Measurements from ENCODE around the gene CLHC1. TPM values are rescaled to one million over a fixed set of nuclear protein-coding genes. Genes with fewer than 3 reads are reported as not detected.
A peak's percentile ranks its signal among the peaks of the same experiment; 100 is the strongest.
"Not testable (repeated sequence)": the region's sequence is repeated elsewhere in the genome, so short reads cannot be mapped to it uniquely, and the experiment has no call there.

Gene CLHC1
- total and polyA plus RNA-seq, 2 experiments from 2014 or later, result 1.3 to 5.6 TPM

DNA sequence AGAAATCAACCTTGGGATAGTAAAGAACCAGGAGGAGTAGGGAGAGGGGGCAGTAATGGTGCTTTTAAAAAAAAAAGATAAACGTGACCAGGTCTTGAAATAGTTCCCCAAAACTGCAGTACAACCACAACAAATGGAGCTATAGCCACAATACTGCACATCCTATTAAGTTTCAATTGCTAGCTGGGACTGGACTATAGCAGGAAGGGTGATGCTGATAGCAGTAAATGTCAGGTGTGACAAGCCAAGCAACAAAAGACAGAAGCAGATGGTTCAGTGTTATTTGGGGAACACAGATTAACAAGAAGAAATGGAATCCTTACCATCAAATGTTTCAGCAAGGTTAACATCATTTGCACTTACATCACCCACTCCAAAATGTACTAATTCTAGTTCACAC lies 10.5 kb upstream of the CLHC1 start:
- TF ChIP-seq EZH2 (IDR thresholded peaks at IDR 0.05; ENCODE audit: insufficient read depth, poor library complexity, severe bottlenecking), result no peak
- in situ Hi-C loops (cut with MboI), result no loop called here
- no peak overlapping the region for H3K27ac ChIP-seq
- no peaks in the 10 kb centered on the region for H3K27me3 ChIP-seq (replicated peaks; ENCODE audit: insufficient read depth)
- no peak for DNase-seq
- no peaks in the 10 kb centered on the region for H4K20me1 ChIP-seq (ENCODE audit: insufficient read depth)
- no peak overlapping the region for H3K4me3 ChIP-seq
- no peaks in the 10 kb centered on the region for H3K9me3 ChIP-seq (ENCODE audit: low read depth)
- no peaks in the 10 kb centered on the region for H3K9me2 ChIP-seq (ENCODE audit: insufficient read depth)
- no peaks in the 10 kb centered on the region for H3K79me2 ChIP-seq (ENCODE audit: insufficient read depth)
- no peak overlapping the region for H3K9ac ChIP-seq
- WGBS, 2 experiments (ENCODE audit: low coverage in 1 of 2, low lambda C conversion rate in 2 of 2, missing lambda C conversion rate in 2 of 2), result 80 to 87% methylated on average over 1 of the region's 1 CpG
- H3F3A ChIP-seq (ENCODE audit: insufficient read depth), result peaks cover 30% of the 10 kb centered on the region
- no peaks in the 10 kb centered on the region for H3K4me1 ChIP-seq (ENCODE audit: insufficient read depth)
- H3K36me3 ChIP-seq (ENCODE audit: low read depth), result peaks cover 24% of the 10 kb centered on the region
- no peak overlapping the region for H2AFZ ChIP-seq
- H3K4me2 ChIP-seq (ENCODE audit: unreplicated experiment), result no peak overlapping the region

DNA sequence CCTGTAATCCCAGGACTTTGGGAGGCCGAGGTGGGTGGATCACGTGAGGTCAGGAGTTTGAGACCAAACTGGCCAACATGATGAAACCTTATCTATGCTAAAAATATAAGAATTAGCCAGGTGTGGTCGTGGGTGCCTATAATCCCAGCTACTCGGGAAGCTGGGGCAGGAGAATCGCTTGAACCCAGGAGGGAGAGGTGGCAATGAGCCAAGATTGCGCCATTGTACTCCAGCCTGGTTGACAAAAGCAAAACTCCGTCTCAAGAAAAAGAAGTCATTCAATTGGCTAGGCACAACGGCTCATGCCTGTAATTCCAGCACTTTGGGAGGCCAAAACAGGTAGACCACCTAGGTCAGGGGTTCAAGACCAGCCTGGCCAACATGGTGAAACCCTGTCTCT lies 9.5 kb upstream of the CLHC1 start:
- peaks cover 23% of the 10 kb centered on the region for H3K36me3 ChIP-seq (ENCODE audit: low read depth)
- H3K4me2 ChIP-seq (ENCODE audit: unreplicated experiment); H3K9me3 ChIP-seq (ENCODE audit: low read depth); H3K27ac ChIP-seq; H3K4me3 ChIP-seq; in situ Hi-C loops (cut with MboI); DNase-seq; H4K20me1 ChIP-seq (ENCODE audit: insufficient read depth); H2AFZ ChIP-seq; H3K79me2 ChIP-seq (ENCODE audit: insufficient read depth); H3K27me3 ChIP-seq (replicated peaks; ENCODE audit: insufficient read depth); H3K9me2 ChIP-seq (ENCODE audit: insufficient read depth); H3K9ac ChIP-seq; H3K4me1 ChIP-seq (ENCODE audit: insufficient read depth): not testable (repeated sequence)
- 87 to 90% methylated on average over 8 of the region's 8 CpGs for WGBS, 2 experiments (ENCODE audit: low coverage in 1 of 2, low lambda C conversion rate in 2 of 2, missing lambda C conversion rate in 2 of 2)
- H3F3A ChIP-seq (ENCODE audit: insufficient read depth), result peaks cover 41% of the 10 kb centered on the region

DNA sequence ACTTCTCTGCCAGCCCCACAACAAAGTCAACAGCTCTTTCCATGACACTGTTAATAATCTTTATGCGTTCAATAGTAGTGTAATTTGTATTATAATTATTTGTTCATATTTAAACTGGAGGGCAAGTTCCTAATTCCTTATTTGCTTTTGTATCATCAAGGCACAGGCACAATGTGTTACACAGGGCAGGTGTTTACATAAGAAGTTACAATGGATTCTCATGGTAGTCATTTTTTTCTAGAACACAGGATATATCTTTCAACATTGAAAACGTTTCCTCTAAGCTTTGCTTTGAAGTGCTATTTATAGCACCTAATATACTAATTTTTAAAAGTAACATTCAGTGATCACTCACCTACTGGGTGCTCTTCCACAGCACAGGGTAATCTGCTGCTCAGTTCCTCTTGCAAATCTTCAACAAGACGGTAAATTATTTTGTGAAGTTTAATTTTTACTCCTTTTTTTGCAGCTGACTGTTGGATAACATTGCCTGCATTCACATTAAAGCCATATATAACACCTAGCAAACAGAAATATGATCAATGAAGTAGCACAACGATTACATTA lies 7.6 kb upstream of the CLHC1 start:
- no peak overlapping the region for H3K27ac ChIP-seq
- in situ Hi-C loops (cut with MboI), result no loop called here
- no peak overlapping the region for H3K4me2 ChIP-seq (ENCODE audit: unreplicated experiment)
- H3K27me3 ChIP-seq (replicated peaks; ENCODE audit: insufficient read depth), result no peaks in the 10 kb centered on the region
- no peak overlapping the region for H2AFZ ChIP-seq
- no peaks in the 10 kb centered on the region for H4K20me1 ChIP-seq (ENCODE audit: insufficient read depth)
- H3K9me3 ChIP-seq (ENCODE audit: low read depth), result no peaks in the 10 kb centered on the region
- H3K36me3 ChIP-seq (ENCODE audit: low read depth), result peaks cover 33% of the 10 kb centered on the region
- DNase-seq, result no peak
- 71 to 76% methylated on average over 4 of the region's 4 CpGs for WGBS, 2 experiments (ENCODE audit: low coverage in 1 of 2, low lambda C conversion rate in 2 of 2, missing lambda C conversion rate in 2 of 2)
- H3K9ac ChIP-seq, result no peak overlapping the region
- no peaks in the 10 kb centered on the region for H3K9me2 ChIP-seq (ENCODE audit: insufficient read depth)
- TF ChIP-seq EZH2 (IDR thresholded peaks at IDR 0.05; ENCODE audit: insufficient read depth, poor library complexity, severe bottlenecking) (no peak), EZH2phosphoT487 (IDR thresholded peaks at IDR 0.05; ENCODE audit: insufficient read depth, low read depth) (no peak)
- H3K4me1 ChIP-seq (ENCODE audit: insufficient read depth), result peaks cover 5% of the 10 kb centered on the region
- peaks cover 17% of the 10 kb centered on the region for H3K79me2 ChIP-seq (ENCODE audit: insufficient read depth)
- peaks cover 58% of the 10 kb centered on the region for H3F3A ChIP-seq (ENCODE audit: insufficient read depth)
- no peak overlapping the region for H3K4me3 ChIP-seq

DNA sequence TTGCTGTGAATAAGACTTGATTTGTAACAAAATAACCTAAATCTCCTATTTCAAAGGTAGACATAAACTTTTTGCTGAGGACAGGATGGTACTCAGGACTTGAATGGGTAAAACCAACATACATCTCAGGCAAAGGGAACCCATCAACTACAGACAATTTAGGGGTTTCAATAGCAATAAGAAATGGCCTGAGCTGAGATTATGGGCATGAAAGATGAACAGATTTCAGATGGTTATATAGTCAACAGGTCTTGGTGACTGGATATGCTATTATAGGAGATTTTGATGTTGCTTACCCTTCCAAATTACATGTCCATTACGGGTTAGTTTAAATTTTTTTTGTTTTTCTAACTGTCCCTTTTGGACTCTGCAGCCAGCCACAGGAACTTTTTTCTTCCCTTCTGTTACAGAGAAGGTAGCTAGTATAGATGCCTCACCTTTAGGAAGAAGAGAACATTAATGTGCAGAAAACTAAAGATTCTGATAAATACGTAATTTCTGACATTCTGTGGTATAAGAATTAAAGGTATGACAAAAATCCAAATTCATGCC lies 5.0 kb upstream of the CLHC1 start:
- TF ChIP-seq EZH2 (IDR thresholded peaks at IDR 0.05; ENCODE audit: insufficient read depth, poor library complexity, severe bottlenecking) (no peak), EZH2phosphoT487 (IDR thresholded peaks at IDR 0.05; ENCODE audit: insufficient read depth, low read depth) (no peak)
- no peak overlapping the region for H3K9ac ChIP-seq
- H3K36me3 ChIP-seq (ENCODE audit: low read depth), result peaks cover 37% of the 10 kb centered on the region

More for the DNA sequence above, 5.0 kb upstream of the CLHC1 start:
- Histone ChIP-seq H3K4me3 (no peak overlapping the region), H3K27me3 (replicated peaks; ENCODE audit: insufficient read depth) (no peaks in the 10 kb centered on the region), H3K9me2 (ENCODE audit: insufficient read depth) (no peaks in the 10 kb centered on the region), H3K9me3 (ENCODE audit: low read depth) (no peaks in the 10 kb centered on the region), H3K79me2 (ENCODE audit: insufficient read depth) (peaks cover 40% of the 10 kb centered on the region), H2AFZ (no peak overlapping the region), H4K20me1 (ENCODE audit: insufficient read depth) (no peaks in the 10 kb centered on the region), H3K27ac (peak overlapping the region; percentile 5; the same call in 1 of the 2 replicates), H3K4me1 (ENCODE audit: insufficient read depth) (peaks cover 18% of the 10 kb centered on the region), H3K4me2 (ENCODE audit: unreplicated experiment) (no peak overlapping the region), H3F3A (ENCODE audit: insufficient read depth) (peaks cover 65% of the 10 kb centered on the region)
- no peak for DNase-seq
- in situ Hi-C loops (cut with MboI), result no loop called here
- WGBS, 2 experiments (ENCODE audit: low coverage in 1 of 2, low lambda C conversion rate in 2 of 2, missing lambda C conversion rate in 2 of 2), result 98 to 100% methylated on average over 2 of the region's 2 CpGs

All from GM23248 (cell line).